ENCODE results near the gene PAQR9. TPM values are rescaled to one million over a fixed set of nuclear protein-coding genes. Genes with fewer than 3 reads are reported as not detected.

Gene PAQR9
- total RNA-seq, 1 experiment from 2014 or later: not detected

GRCh38 chr3:142961539-142961938 is 1.9 kb downstream of the PAQR9 start:
- DNase-seq (ENCODE audit: low spot score): no peak
- in situ Hi-C loops (cut with HindIII; ENCODE audit: low sequenced_read_pairs): no loop called here

- in situ Hi-C loops (cut with HindIII; ENCODE audit: low sequenced_read_pairs): no loop called here
- no peak for DNase-seq (ENCODE audit: low spot score)
Observed at GRCh38 chr3:142960322-142960850, 3.1 kb downstream of the PAQR9 start.

- no peak for DNase-seq (ENCODE audit: low spot score)
- in situ Hi-C loops (cut with HindIII; ENCODE audit: low sequenced_read_pairs): no loop called here
Observed at GRCh38 chr3:142958707-142959106, 4.8 kb downstream of the PAQR9 start.

GRCh38 chr3:142953443-142953842 is 10.0 kb downstream of the PAQR9 start:
- in situ Hi-C loops (cut with HindIII; ENCODE audit: low sequenced_read_pairs): no loop called here
- no peak for DNase-seq (ENCODE audit: low spot score)

GRCh38 chr3:142952272-142953193 is 10.9 kb downstream of the PAQR9 start:
- in situ Hi-C loops (cut with HindIII; ENCODE audit: low sequenced_read_pairs): no loop called here

GRCh38 chr3:142951794-142952193 is 11.7 kb downstream of the PAQR9 start:
- DNase-seq (ENCODE audit: low spot score): no peak
- in situ Hi-C loops (cut with HindIII; ENCODE audit: low sequenced_read_pairs): no loop called here

More at GRCh38 chr3:142952272-142953193, 10.9 kb downstream of the PAQR9 start:
- DNase-seq (ENCODE audit: low spot score): no peak

- in situ Hi-C loops (cut with HindIII; ENCODE audit: low sequenced_read_pairs): no loop called here
- DNase-seq (ENCODE audit: low spot score): no peak
Observed at GRCh38 chr3:142950972-142951371, 12.5 kb downstream of the PAQR9 start.

- in situ Hi-C loops (cut with HindIII; ENCODE audit: low sequenced_read_pairs): no loop called here
- DNase-seq (ENCODE audit: low spot score): no peak
Observed at GRCh38 chr3:142947799-142948575, 15.5 kb downstream of the PAQR9 start.

GRCh38 chr3:142947352-142947751 is 16.1 kb downstream of the PAQR9 start:
- in situ Hi-C loops (cut with HindIII; ENCODE audit: low sequenced_read_pairs): no loop called here
- no peak for DNase-seq (ENCODE audit: low spot score)

- DNase-seq (ENCODE audit: low spot score): no peak
- in situ Hi-C loops (cut with HindIII; ENCODE audit: low sequenced_read_pairs): no loop called here
Observed at GRCh38 chr3:142946861-142947260, 16.6 kb downstream of the PAQR9 start.

- in situ Hi-C loops (cut with HindIII; ENCODE audit: low sequenced_read_pairs): no loop called here
- DNase-seq (ENCODE audit: low spot score): no peak
Observed at GRCh38 chr3:142945023-142945422, 18.5 kb downstream of the PAQR9 start.

GRCh38 chr3:142944342-142944741 is 19.1 kb downstream of the PAQR9 start:
- in situ Hi-C loops (cut with HindIII; ENCODE audit: low sequenced_read_pairs): no loop called here
- no peak for DNase-seq (ENCODE audit: low spot score)

- in situ Hi-C loops (cut with HindIII; ENCODE audit: low sequenced_read_pairs): no loop called here
- no peak for DNase-seq (ENCODE audit: low spot score)
Observed at GRCh38 chr3:142943870-142944269, 19.6 kb downstream of the PAQR9 start.

GRCh38 chr3:142943349-142943748 is 20.1 kb downstream of the PAQR9 start:
- in situ Hi-C loops (cut with HindIII; ENCODE audit: low sequenced_read_pairs): no loop called here
- no peak for DNase-seq (ENCODE audit: low spot score)

GRCh38 chr3:142941373-142942123 is 21.9 kb downstream of the PAQR9 start:
- in situ Hi-C loops (cut with HindIII; ENCODE audit: low sequenced_read_pairs): no loop called here
- no peak for DNase-seq (ENCODE audit: low spot score)

GRCh38 chr3:142940472-142940871 is 23.0 kb downstream of the PAQR9 start:
- in situ Hi-C loops (cut with HindIII; ENCODE audit: low sequenced_read_pairs): no loop called here
- no peak for DNase-seq (ENCODE audit: low spot score)

- no peak for DNase-seq (ENCODE audit: low spot score)
- in situ Hi-C loops (cut with HindIII; ENCODE audit: low sequenced_read_pairs): no loop called here
Observed at GRCh38 chr3:142940000-142940399, 23.5 kb downstream of the PAQR9 start.

GRCh38 chr3:142935963-142936362 is 27.5 kb downstream of the PAQR9 start:
- in situ Hi-C loops (cut with HindIII; ENCODE audit: low sequenced_read_pairs): no loop called here
- no peak for DNase-seq (ENCODE audit: low spot score)

GRCh38 chr3:142934887-142935269 is 28.6 kb downstream of the PAQR9 start:
- in situ Hi-C loops (cut with HindIII; ENCODE audit: low sequenced_read_pairs): no loop called here
- no peak for DNase-seq (ENCODE audit: low spot score)

Data from G401 (cell line).